ENCODE measurements around the gene SENP8. TPM values are rescaled to one million over a fixed set of nuclear protein-coding genes. Genes with fewer than 3 reads are reported as not detected.

SENP8 gene
- total RNA-seq, 1 experiment from 2014 or later, result 2.0 TPM

GRCh38 chr15:72176159-72176558, 58.0 kb downstream of the SENP8 start:
- Histone ChIP-seq H3K4me1 (ENCODE audit: insufficient read depth, low read length, poor library complexity, severe bottlenecking) (no peaks in the 10 kb centered on the region), H3K4me3 (ENCODE audit: low read depth, low read length, poor library complexity, severe bottlenecking) (no peak overlapping the region), H3K27ac (ENCODE audit: low read depth, low read length, poor library complexity, severe bottlenecking) (no peak overlapping the region), H3K9me3 (ENCODE audit: low read depth, low read length, poor library complexity, severe bottlenecking) (no peaks in the 10 kb centered on the region), H3K36me3 (ENCODE audit: insufficient read depth, low read length, poor library complexity, severe bottlenecking) (no peaks in the 10 kb centered on the region), H3K27me3 (replicated peaks; ENCODE audit: insufficient read depth, low read depth, low read length, poor library complexity) (no peaks in the 10 kb centered on the region)
- intact Hi-C loops (cut with micrococcal nuclease; ENCODE audit: unreplicated experiment), result no loop called here
- no TSS peak for BruUV-seq (replicated peaks)
- no peak for DNase-seq (ENCODE audit: low spot score)
- ChIA-PET CTCF (interaction anchor here (0.6 kb wide), 1 partner anchor 71 kb away, joined by 4 read pairs; no protein-coding TSS in a partner anchor), POLR2A (ENCODE audit: low non-redundant PET) (interaction anchor here (0.7 kb wide), 1 partner anchor 116 kb away, joined by 3 read pairs; no protein-coding TSS in a partner anchor)
- no peak for TF ChIP-seq EZH2 (IDR thresholded peaks at IDR 0.05; ENCODE audit: borderline replicate concordance, low read depth, low read length, poor library complexity, severe bottlenecking)
- TF ChIP-seq, protein P1, sequence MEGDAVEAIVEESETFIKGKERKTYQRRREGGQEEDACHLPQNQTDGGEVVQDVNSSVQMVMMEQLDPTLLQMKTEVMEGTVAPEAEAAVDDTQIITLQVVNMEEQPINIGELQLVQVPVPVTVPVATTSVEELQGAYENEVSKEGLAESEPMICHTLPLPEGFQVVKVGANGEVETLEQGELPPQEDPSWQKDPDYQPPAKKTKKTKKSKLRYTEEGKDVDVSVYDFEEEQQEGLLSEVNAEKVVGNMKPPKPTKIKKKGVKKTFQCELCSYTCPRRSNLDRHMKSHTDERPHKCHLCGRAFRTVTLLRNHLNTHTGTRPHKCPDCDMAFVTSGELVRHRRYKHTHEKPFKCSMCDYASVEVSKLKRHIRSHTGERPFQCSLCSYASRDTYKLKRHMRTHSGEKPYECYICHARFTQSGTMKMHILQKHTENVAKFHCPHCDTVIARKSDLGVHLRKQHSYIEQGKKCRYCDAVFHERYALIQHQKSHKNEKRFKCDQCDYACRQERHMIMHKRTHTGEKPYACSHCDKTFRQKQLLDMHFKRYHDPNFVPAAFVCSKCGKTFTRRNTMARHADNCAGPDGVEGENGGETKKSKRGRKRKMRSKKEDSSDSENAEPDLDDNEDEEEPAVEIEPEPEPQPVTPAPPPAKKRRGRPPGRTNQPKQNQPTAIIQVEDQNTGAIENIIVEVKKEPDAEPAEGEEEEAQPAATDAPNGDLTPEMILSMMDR (conservative IDR thresholded peaks at IDR 0.05; ENCODE audit: low read depth, low read length), result no peak

DNA sequence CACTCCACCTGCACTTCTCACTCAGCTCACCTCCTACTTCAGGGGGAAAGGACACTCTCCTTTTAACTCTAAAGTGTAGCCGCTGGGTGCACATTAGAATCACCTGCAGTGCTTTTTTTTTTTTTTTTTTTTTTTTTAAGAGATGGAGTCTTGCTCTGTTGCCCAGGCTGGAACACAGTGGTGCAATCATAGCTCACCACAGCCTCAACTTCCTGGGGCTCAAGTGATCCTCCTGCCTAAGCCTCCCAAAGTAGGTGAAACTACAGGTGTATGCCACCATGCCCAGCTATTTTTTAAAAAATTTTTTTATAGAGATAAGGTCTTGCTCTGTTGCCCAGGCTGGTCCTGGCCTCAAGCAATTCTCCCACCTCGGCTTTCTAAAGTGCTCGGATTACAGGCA, 58.5 kb downstream of the SENP8 start:
- no TSS peak for BruUV-seq (replicated peaks)
- CTCF ChIA-PET, result no interaction called here
- TF ChIP-seq EZH2 (IDR thresholded peaks at IDR 0.05; ENCODE audit: borderline replicate concordance, low read depth, low read length, poor library complexity, severe bottlenecking), result no peak
- TF ChIP-seq, protein P1 (conservative IDR thresholded peaks at IDR 0.05; ENCODE audit: low read depth, low read length), result no peak
- no peaks in the 10 kb centered on the region for H3K36me3 ChIP-seq (ENCODE audit: insufficient read depth, low read length, poor library complexity, severe bottlenecking)
- no peak overlapping the region for H3K4me3 ChIP-seq (ENCODE audit: low read depth, low read length, poor library complexity, severe bottlenecking)
- POLR2A ChIA-PET (ENCODE audit: low non-redundant PET), result no interaction called here
- no peak overlapping the region for H3K27ac ChIP-seq (ENCODE audit: low read depth, low read length, poor library complexity, severe bottlenecking)
- H3K4me1 ChIP-seq (ENCODE audit: insufficient read depth, low read length, poor library complexity, severe bottlenecking), result no peaks in the 10 kb centered on the region
- H3K9me3 ChIP-seq (ENCODE audit: low read depth, low read length, poor library complexity, severe bottlenecking), result no peaks in the 10 kb centered on the region
- intact Hi-C loops (cut with micrococcal nuclease; ENCODE audit: unreplicated experiment), result no loop called here
- no peaks in the 10 kb centered on the region for H3K27me3 ChIP-seq (replicated peaks; ENCODE audit: insufficient read depth, low read depth, low read length, poor library complexity)
- no peak for DNase-seq (ENCODE audit: low spot score)

- intact Hi-C loops (cut with micrococcal nuclease; ENCODE audit: unreplicated experiment), result no loop called here
- ChIA-PET CTCF (no interaction called here), POLR2A (ENCODE audit: low non-redundant PET) (no interaction called here)
- H3K36me3 ChIP-seq (ENCODE audit: insufficient read depth, low read length, poor library complexity, severe bottlenecking), result no peaks in the 10 kb centered on the region
- no peak overlapping the region for H3K27ac ChIP-seq (ENCODE audit: low read depth, low read length, poor library complexity, severe bottlenecking)
- no peaks in the 10 kb centered on the region for H3K4me1 ChIP-seq (ENCODE audit: insufficient read depth, low read length, poor library complexity, severe bottlenecking)
- DNase-seq (ENCODE audit: low spot score), result no peak
- H3K9me3 ChIP-seq (ENCODE audit: low read depth, low read length, poor library complexity, severe bottlenecking), result no peaks in the 10 kb centered on the region
- BruUV-seq (replicated peaks), result no TSS peak
- TF ChIP-seq EZH2 (IDR thresholded peaks at IDR 0.05; ENCODE audit: borderline replicate concordance, low read depth, low read length, poor library complexity, severe bottlenecking), result no peak
- TF ChIP-seq, protein P1 (conservative IDR thresholded peaks at IDR 0.05; ENCODE audit: low read depth, low read length), result no peak
- H3K27me3 ChIP-seq (replicated peaks; ENCODE audit: insufficient read depth, low read depth, low read length, poor library complexity), result peaks cover 6% of the 10 kb centered on the region
- H3K4me3 ChIP-seq (ENCODE audit: low read depth, low read length, poor library complexity, severe bottlenecking), result no peak overlapping the region
Observed at GRCh38 chr15:72178976-72179585, 60.9 kb downstream of the SENP8 start.

Data from A673 (cell line).